Natural killer cell (primary cell): ENCODE results near the gene CLEC17A. TPM values are rescaled to one million over a fixed set of nuclear protein-coding genes. Genes with fewer than 3 reads are reported as not detected.
"Not testable (repeated sequence)": the region's sequence is repeated elsewhere in the genome, so short reads cannot be mapped to it uniquely, and the experiment has no call there.

Experiments used
- ATAC-seq, 3 donors: fragments of 150-1000 bp in 2 of 3; fragments of 200-7000 bp in 1 of 3; cut with Tn5 transposase; 1 replicate in 1 of 3; 2 replicates in 2 of 3; pipeline ENCODE4 v1.10.0; 2021; ENCODE audit warnings: mild to moderate bottlenecking in 2 of 3, moderate library complexity in 2 of 3
- DNase-seq, 2 donors: peaks; one replicate each; pipeline versions ENCODE4 v3.0.0 to v3.0.0-alpha.2; 2013 to 2021; ENCODE audit warnings: mixed read lengths in 1 of 2
- H3K27ac ChIP-seq: one replicate; pipeline ENCODE4 v1.5.1; 2013; ENCODE audit warnings: mild to moderate bottlenecking, low read length
- H3K27me3 ChIP-seq: one replicate; pipeline ENCODE4 v1.6.1; 2013; ENCODE audit warnings: low read length; ENCODE audit not compliant: control insufficient read depth, insufficient read depth
- H3K36me3 ChIP-seq: one replicate; pipeline ENCODE4 v1.6.1; 2013; ENCODE audit warnings: low read length; ENCODE audit not compliant: control insufficient read depth, insufficient read depth
- H3K4me1 ChIP-seq: one replicate; pipeline ENCODE4 v1.6.1; 2013; ENCODE audit warnings: low read length; ENCODE audit not compliant: control insufficient read depth, insufficient read depth
- H3K4me3 ChIP-seq: one replicate; pipeline ENCODE4 v1.5.1; 2013; ENCODE audit warnings: low read length
- H3K9me3 ChIP-seq: one replicate; pipeline ENCODE4 v1.6.1; 2013; ENCODE audit warnings: low read length; ENCODE audit not compliant: control insufficient read depth, insufficient read depth
- H3K27ac Mint-ChIP-seq, 2 donors: one replicate each; pipeline ENCODE4 v1.8.0; 2022; ENCODE audit warnings: mild to moderate bottlenecking in 2 of 2, mixed read lengths in 2 of 2, moderate library complexity in 1 of 2
- H3K27me3 Mint-ChIP-seq, 2 donors: one replicate each; pipeline ENCODE4 v1.8.0; 2022; ENCODE audit warnings: low read depth in 2 of 2, mixed read lengths in 2 of 2
- H3K36me3 Mint-ChIP-seq: one replicate; pipeline ENCODE4 v1.8.0; 2022; ENCODE audit warnings: mixed read lengths
- H3K4me1 Mint-ChIP-seq, 2 donors: one replicate each; pipeline ENCODE4 v1.8.0; 2022; ENCODE audit warnings: mixed read lengths in 2 of 2
- H3K4me3 Mint-ChIP-seq: one replicate; pipeline ENCODE4 v1.8.0; 2022; ENCODE audit warnings: mild to moderate bottlenecking, moderate library complexity, mixed read lengths
- H3K9me3 Mint-ChIP-seq, 2 donors: one replicate each; pipeline ENCODE4 v1.8.0; 2022; ENCODE audit warnings: mixed read lengths in 2 of 2
- CTCF ChIP-seq: fragments of 200-600 bp; IDR thresholded peaks from one replicate; pipeline ENCODE4 v1.8.0; 2022; ENCODE audit warnings: antibody characterized with exemption
- WGBS: methylation state at CpG from one replicate; pipeline ENCODE4 v1.1.7; 2013; ENCODE audit warnings: missing lambda C conversion rate; ENCODE audit not compliant: insufficient coverage; 5-methylcytosine and 5-hydroxymethylcytosine counted together
- intact Hi-C: fragments of 100-400 bp; cut with micrococcal nuclease; formaldehyde crosslinking; loops from one replicate; pipeline ENCODE4 v1.14.2; 2022
- total RNA-seq, 4 donors: library from RNA; stranded (reverse); fragments of 120-200 nt in 1 of 4; gene quantifications; one replicate each; pipeline versions ENCODE4 v1.2.3 to v1.2.4, GENCODE V29; 2013 to 2022

CLEC17A gene
- total RNA-seq, 3 donors from 2014 or later (not counting 1 experiment from before 2014, with no cell fraction given), result 0.18 to 1.5 (median 0.45) TPM

DNA sequence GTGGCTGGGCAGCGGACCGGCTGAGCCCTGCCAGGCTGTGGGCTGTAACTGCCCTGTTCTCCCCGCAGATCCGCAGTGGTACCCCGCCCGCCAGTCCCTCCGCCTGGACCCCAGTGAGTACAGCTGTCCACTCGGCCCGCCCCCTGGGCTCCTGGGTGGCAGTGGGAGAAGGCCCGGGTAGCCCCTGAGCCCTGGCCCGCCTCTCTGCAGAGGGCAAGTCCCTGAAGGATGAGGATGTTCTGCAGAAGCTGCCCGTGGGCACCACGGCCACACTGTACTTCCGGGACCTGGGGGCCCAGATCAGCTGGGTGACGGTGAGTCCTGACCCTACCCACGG, 19.3 kb upstream of the CLEC17A start:
- Mint-ChIP-seq H3K27ac (peak overlapping the region; percentile 94 to 95), H3K36me3 (no peaks in the 10 kb centered on the region), H3K27me3 (no peaks in the 10 kb centered on the region), H3K4me3 (peak overlapping the region; percentile 85), H3K9me3 (no peaks in the 10 kb centered on the region), H3K4me1 (peaks cover 38 to 75% of the 10 kb centered on the region in 2 donors)
- H3K36me3 ChIP-seq, result peaks cover 25% of the 10 kb centered on the region
- DNase-seq (peak in 1 of 2 donors; percentile 6), ATAC-seq (no peak)
- no peak overlapping the region for H3K4me3 ChIP-seq
- no peaks in the 10 kb centered on the region for H3K9me3 ChIP-seq
- 87% methylated on average over 16 of the region's 16 CpGs for WGBS
- H3K27me3 ChIP-seq, result no peaks in the 10 kb centered on the region
- peak overlapping the region; percentile 95 for H3K27ac ChIP-seq
- intact Hi-C loops, result no loop called here
- H3K4me1 ChIP-seq, result peaks cover 89% of the 10 kb centered on the region
- TF ChIP-seq CTCF, result no peak

GRCh38 chr19:14563989-14564651, 18.8 kb upstream of the CLEC17A start:
- peak overlapping the region; percentile 95 for H3K27ac ChIP-seq

DNA sequence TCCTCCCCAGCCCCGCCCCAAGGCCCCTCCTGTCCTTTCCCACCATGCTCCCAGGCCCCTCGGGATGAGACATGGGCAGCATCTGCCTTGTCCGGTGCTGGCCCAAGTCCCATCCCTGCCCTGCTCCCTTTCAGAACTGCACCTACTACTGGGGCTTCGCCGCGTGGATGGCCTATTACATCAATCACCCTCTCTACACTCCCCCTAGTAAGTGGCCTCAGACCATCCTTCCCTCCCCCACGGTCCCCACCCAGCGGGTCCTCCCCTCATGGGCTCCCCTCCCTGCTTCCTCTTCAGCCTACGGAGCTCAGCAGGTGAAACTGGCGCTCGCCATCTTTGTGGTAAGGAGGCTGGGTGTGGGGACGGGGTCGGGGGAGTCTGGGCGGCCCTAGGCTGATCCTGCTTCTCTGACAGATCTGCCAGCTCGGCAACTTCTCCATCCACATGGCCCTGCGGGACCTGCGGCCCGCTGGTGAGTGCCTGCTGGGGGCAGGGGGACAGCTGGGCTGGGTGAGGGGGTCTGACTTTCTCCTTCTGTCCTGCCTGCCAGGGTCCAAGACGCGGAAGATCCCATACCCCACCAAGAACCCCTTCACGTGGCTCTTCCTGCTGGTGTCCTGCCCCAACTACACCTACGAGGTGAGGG, 18.1 kb upstream of the CLEC17A start:
- peak in 1 of 2 donors; percentile 11 for DNase-seq
- H3K36me3 Mint-ChIP-seq, H3K27me3 Mint-ChIP-seq, H3K9me3 ChIP-seq, intact Hi-C loops, H3K4me3 ChIP-seq, ATAC-seq, H3K27me3 ChIP-seq, H3K9me3 Mint-ChIP-seq: not testable (repeated sequence)
- peak overlapping the region; percentile 52 for H3K27ac ChIP-seq
- H3K4me3 Mint-ChIP-seq, result peak overlapping the region; percentile 21
- H3K27ac Mint-ChIP-seq, result peak overlapping the region; percentile 84 to 94
- peaks cover 28% of the 10 kb centered on the region for H3K36me3 ChIP-seq
- peaks cover 39 to 83% of the 10 kb centered on the region in 2 donors for H3K4me1 Mint-ChIP-seq
- 69% methylated on average over 16 of the region's 22 CpGs for WGBS
- H3K4me1 ChIP-seq, result peaks cover 92% of the 10 kb centered on the region

More at GRCh38 chr19:14563989-14564651, 18.8 kb upstream of the CLEC17A start:
- no peaks in the 10 kb centered on the region for H3K36me3 Mint-ChIP-seq
- DNase-seq, result peak in 1 of 2 donors; percentile 61
- Histone ChIP-seq H3K9me3 (no peaks in the 10 kb centered on the region), H3K4me1 (peaks cover 87% of the 10 kb centered on the region), H3K4me3 (no peak overlapping the region), H3K36me3 (peaks cover 25% of the 10 kb centered on the region), H3K27me3 (no peaks in the 10 kb centered on the region)
- TF ChIP-seq CTCF, result no peak
- H3K4me3 Mint-ChIP-seq, result peak overlapping the region; percentile 85
- peaks cover 39 to 76% of the 10 kb centered on the region in 2 donors for H3K4me1 Mint-ChIP-seq
- ATAC-seq, result peak in 1 of 3 donors; percentile 44
- intact Hi-C loops, result no loop called here
- H3K27ac Mint-ChIP-seq, result peak overlapping the region; percentile 94 to 95
- 88% methylated on average over 13 of the region's 33 CpGs for WGBS
- H3K27me3 Mint-ChIP-seq, result no peaks in the 10 kb centered on the region
- no peaks in the 10 kb centered on the region for H3K9me3 Mint-ChIP-seq

- WGBS, result 91% methylated on average over 22 of the region's 22 CpGs
- peaks cover 39 to 83% of the 10 kb centered on the region in 2 donors for H3K4me1 Mint-ChIP-seq
- H3K4me3 ChIP-seq, result no peak overlapping the region
- no peaks in the 10 kb centered on the region for H3K9me3 Mint-ChIP-seq
- H3K4me3 Mint-ChIP-seq, result peak overlapping the region; percentile 21
- no peaks in the 10 kb centered on the region for H3K9me3 ChIP-seq
- H3K36me3 Mint-ChIP-seq, result no peaks in the 10 kb centered on the region
- H3K27ac ChIP-seq, result peak overlapping the region; percentile 52
- no peaks in the 10 kb centered on the region for H3K27me3 Mint-ChIP-seq
- no peaks in the 10 kb centered on the region for H3K27me3 ChIP-seq
- peaks cover 88% of the 10 kb centered on the region for H3K4me1 ChIP-seq
- no peak for TF ChIP-seq CTCF
- peak overlapping the region; percentile 84 to 94 for H3K27ac Mint-ChIP-seq
- peak in 1 of 2 donors; percentile 8 for DNase-seq
- intact Hi-C loops, result no loop called here
- H3K36me3 ChIP-seq, result peaks cover 28% of the 10 kb centered on the region
- no peak for ATAC-seq
Measured at GRCh38 chr19:14565298-14565679, 17.6 kb upstream of the CLEC17A start.
